Neural cell (in vitro differentiated cells): ENCODE results near the gene XRCC3.

Experiments used
- CTCF ChIP-seq: fragments of 450-650 bp; IDR thresholded peaks from 2 replicates; pipeline ENCODE4 v1.5.1; 2014; ENCODE audit warnings: antibody characterized with exemption, mild to moderate bottlenecking, moderate library complexity; ENCODE audit not compliant: poor library complexity, severe bottlenecking
- POLR2AphosphoS5 ChIP-seq: IDR thresholded peaks from 2 replicates; pipeline ENCODE4 v1.6.1; 2012
- SMC3 ChIP-seq: fragments of 450-650 bp; conservative IDR thresholded peaks from 2 replicates; pipeline ENCODE4 v1.6.1; 2014; ENCODE audit warnings: antibody characterized with exemption, mild to moderate bottlenecking, moderate library complexity; ENCODE audit not compliant: poor library complexity

GRCh38 chr14:103705504-103706284, 9.6 kb downstream of the XRCC3 start:
- TF ChIP-seq CTCF (no peak), POLR2AphosphoS5 (no peak), SMC3 (no peak)
